ENCODE measurements around the gene PLXDC1.

DNA sequence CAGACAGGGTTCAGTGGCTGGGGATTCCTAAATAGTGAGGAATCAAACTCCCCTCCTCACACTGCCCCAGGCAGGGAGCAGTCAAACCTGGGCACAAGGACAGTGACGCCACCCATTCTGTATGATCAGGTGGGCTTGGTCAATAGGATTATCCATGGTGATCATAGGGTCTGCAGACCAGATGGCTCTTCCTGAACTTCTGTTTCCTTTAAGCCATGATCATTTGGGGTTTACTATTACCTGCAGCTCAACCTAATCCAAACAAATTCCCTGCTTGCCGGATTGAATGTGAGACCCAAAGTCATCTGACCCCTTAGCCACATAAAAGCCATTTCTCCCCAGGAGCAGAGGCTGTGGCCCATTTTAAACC lies 54.3 kb downstream of the PLXDC1 start:
- TF ChIP-seq POLR2A (IDR thresholded peaks at IDR 0.05; ENCODE audit: low read depth, low read length): no peak
- no peak for TF ChIP-seq POLR2AphosphoS5 (IDR thresholded peaks at IDR 0.05; ENCODE audit: low read depth, low read length)
- TF ChIP-seq TAF1 (IDR thresholded peaks at IDR 0.05; ENCODE audit: low read depth, low read length): no peak
- TF ChIP-seq SPI1 (IDR thresholded peaks at IDR 0.05; ENCODE audit: low read depth, low read length): no peak
- TF ChIP-seq PAX5 (IDR thresholded peaks at IDR 0.05; ENCODE audit: insufficient read depth, low read length, severe bottlenecking): no peak
- TF ChIP-seq POU2F2 (IDR thresholded peaks at IDR 0.05; ENCODE audit: low read depth, low read length): no peak

Measured in GM12891 (cell line).